Measurements from ENCODE around the gene DDX52. TPM values are rescaled to one million over a fixed set of nuclear protein-coding genes. Genes with fewer than 3 reads are reported as not detected.
"Not testable (repeated sequence)": the region's sequence is repeated elsewhere in the genome, so short reads cannot be mapped to it uniquely, and the experiment has no call there.

DDX52 gene
- total RNA-seq, 1 donor from 2014 or later, result 55.1 TPM

DNA sequence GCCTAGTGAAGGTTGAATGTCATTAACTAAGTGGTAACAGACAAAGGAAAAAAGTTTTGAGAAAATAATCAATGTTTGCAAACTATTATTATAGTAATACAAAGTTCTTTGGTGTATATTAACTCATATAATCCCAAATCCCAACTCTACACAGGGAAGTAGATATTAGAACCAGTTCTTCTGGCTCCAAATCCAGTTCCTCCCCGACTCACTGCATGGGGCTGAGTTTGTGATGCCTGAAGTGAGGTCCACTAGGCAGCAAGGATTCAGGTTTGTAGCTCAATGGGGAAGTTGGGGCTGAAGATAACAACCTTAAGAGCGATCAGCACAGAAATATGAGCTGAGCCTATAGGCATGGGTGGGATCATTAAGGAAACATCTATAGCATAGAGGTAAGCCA lies 28.4 kb downstream of the DDX52 start:
- Histone ChIP-seq H3K4me2 (ENCODE audit: low read length) (no peak overlapping the region), H4K20me1 (ENCODE audit: insufficient read depth, low read length) (no peaks in the 10 kb centered on the region), H3K79me2 (ENCODE audit: insufficient read depth, low read length) (no peaks in the 10 kb centered on the region), H3K27ac (ENCODE audit: low read depth, low read length) (peak overlapping the region; percentile 86), H3K9me3 (ENCODE audit: insufficient read depth, low read depth, low read length) (no peaks in the 10 kb centered on the region), H2AFZ (ENCODE audit: low read depth, low read length) (no peak overlapping the region), H3K4me1 (ENCODE audit: insufficient read depth, low read length) (peaks cover 7% of the 10 kb centered on the region), H3K9ac (ENCODE audit: low read length) (peak overlapping the region; percentile 45), H3K36me3 (ENCODE audit: insufficient read depth, low read length) (peaks cover 36% of the 10 kb centered on the region), H3K27me3 (ENCODE audit: insufficient read depth, low read length) (no peaks in the 10 kb centered on the region), H3K4me3 (ENCODE audit: insufficient read depth, low read depth, low read length) (no peak overlapping the region)
- peaks cover 2% of the 10 kb centered on the region for H3K4me1 Mint-ChIP-seq (ENCODE audit: low read depth, unreplicated experiment)
- no peak overlapping the region for H3K27ac Mint-ChIP-seq (ENCODE audit: unreplicated experiment)
- no peaks in the 10 kb centered on the region for H3K27me3 Mint-ChIP-seq (ENCODE audit: low read depth, unreplicated experiment)
- no peaks in the 10 kb centered on the region for H3K9me3 Mint-ChIP-seq (ENCODE audit: unreplicated experiment)
- no peak overlapping the region for H3K4me3 Mint-ChIP-seq (ENCODE audit: unreplicated experiment)
- H3K36me3 Mint-ChIP-seq (ENCODE audit: low read depth, unreplicated experiment), result peaks cover 6% of the 10 kb centered on the region
- DNase-seq (ENCODE audit: low read depth), result no peak
- no peak for TF ChIP-seq EZH2 (IDR thresholded peaks at IDR 0.05; ENCODE audit: insufficient read depth, low read length)
- TF ChIP-seq, protein P1, sequence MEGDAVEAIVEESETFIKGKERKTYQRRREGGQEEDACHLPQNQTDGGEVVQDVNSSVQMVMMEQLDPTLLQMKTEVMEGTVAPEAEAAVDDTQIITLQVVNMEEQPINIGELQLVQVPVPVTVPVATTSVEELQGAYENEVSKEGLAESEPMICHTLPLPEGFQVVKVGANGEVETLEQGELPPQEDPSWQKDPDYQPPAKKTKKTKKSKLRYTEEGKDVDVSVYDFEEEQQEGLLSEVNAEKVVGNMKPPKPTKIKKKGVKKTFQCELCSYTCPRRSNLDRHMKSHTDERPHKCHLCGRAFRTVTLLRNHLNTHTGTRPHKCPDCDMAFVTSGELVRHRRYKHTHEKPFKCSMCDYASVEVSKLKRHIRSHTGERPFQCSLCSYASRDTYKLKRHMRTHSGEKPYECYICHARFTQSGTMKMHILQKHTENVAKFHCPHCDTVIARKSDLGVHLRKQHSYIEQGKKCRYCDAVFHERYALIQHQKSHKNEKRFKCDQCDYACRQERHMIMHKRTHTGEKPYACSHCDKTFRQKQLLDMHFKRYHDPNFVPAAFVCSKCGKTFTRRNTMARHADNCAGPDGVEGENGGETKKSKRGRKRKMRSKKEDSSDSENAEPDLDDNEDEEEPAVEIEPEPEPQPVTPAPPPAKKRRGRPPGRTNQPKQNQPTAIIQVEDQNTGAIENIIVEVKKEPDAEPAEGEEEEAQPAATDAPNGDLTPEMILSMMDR (IDR thresholded peaks at IDR 0.05; ENCODE audit: insufficient read depth, low read depth, low read length), result no peak
- FAIRE-seq, result no peak

GRCh38 chr17:37614391-37614790 lies 28.9 kb downstream of the DDX52 start:
- H3K36me3 ChIP-seq (ENCODE audit: insufficient read depth, low read length), result peaks cover 32% of the 10 kb centered on the region
- no peaks in the 10 kb centered on the region for H3K27me3 ChIP-seq (ENCODE audit: insufficient read depth, low read length)
- H3K9ac ChIP-seq (ENCODE audit: low read length), result peak overlapping the region; percentile 45
- H3K9me3 ChIP-seq (ENCODE audit: insufficient read depth, low read depth, low read length), result no peaks in the 10 kb centered on the region
- H3K27ac Mint-ChIP-seq (ENCODE audit: unreplicated experiment), result no peak overlapping the region
- peaks cover 10% of the 10 kb centered on the region for H3K4me1 ChIP-seq (ENCODE audit: insufficient read depth, low read length)
- H3K4me2 ChIP-seq (ENCODE audit: low read length), result no peak overlapping the region
- H3K36me3 Mint-ChIP-seq (ENCODE audit: low read depth, unreplicated experiment), result peaks cover 6% of the 10 kb centered on the region
- no peak for TF ChIP-seq EZH2 (IDR thresholded peaks at IDR 0.05; ENCODE audit: insufficient read depth, low read length)
- TF ChIP-seq, protein P1 (IDR thresholded peaks at IDR 0.05; ENCODE audit: insufficient read depth, low read depth, low read length), result no peak
- H4K20me1 ChIP-seq (ENCODE audit: insufficient read depth, low read length), result no peaks in the 10 kb centered on the region
- DNase-seq (ENCODE audit: low read depth) (peak; percentile 73), FAIRE-seq (no peak)
- H3K4me3 Mint-ChIP-seq (ENCODE audit: unreplicated experiment), result no peak overlapping the region
- H3K4me1 Mint-ChIP-seq (ENCODE audit: low read depth, unreplicated experiment), result peaks cover 2% of the 10 kb centered on the region
- H3K27ac ChIP-seq (ENCODE audit: low read depth, low read length), result peak overlapping the region; percentile 86
- H3K79me2 ChIP-seq (ENCODE audit: insufficient read depth, low read length), result no peaks in the 10 kb centered on the region
- H3K9me3 Mint-ChIP-seq (ENCODE audit: unreplicated experiment), result no peaks in the 10 kb centered on the region
- no peak overlapping the region for H2AFZ ChIP-seq (ENCODE audit: low read depth, low read length)
- no peaks in the 10 kb centered on the region for H3K27me3 Mint-ChIP-seq (ENCODE audit: low read depth, unreplicated experiment)
- H3K4me3 ChIP-seq (ENCODE audit: insufficient read depth, low read depth, low read length), result no peak overlapping the region

DNA sequence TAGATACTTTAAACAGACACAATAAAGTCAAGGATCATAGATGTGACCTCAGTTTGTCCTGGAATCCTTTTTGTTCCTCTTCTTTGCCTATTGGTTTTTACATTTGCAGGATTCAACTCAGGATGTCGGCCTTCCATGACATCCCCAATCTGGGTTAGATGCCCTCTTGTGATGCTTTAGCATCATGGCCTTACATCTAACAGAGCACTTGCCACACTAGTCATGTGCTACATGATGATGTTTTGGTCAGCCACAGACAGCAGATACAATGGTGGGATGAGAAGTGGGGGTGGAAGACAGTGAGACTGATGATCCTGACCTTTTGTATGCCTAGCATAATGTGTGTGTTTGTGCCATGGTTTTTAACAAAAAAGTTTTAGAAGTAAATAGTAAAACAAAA lies 32.3 kb downstream of the DDX52 start:
- Mint-ChIP-seq H3K9me3 (ENCODE audit: unreplicated experiment) (no peaks in the 10 kb centered on the region), H3K36me3 (ENCODE audit: low read depth, unreplicated experiment) (peaks cover 6% of the 10 kb centered on the region), H3K27ac (ENCODE audit: unreplicated experiment) (peak overlapping the region; percentile 13), H3K4me3 (ENCODE audit: unreplicated experiment) (no peak overlapping the region), H3K27me3 (ENCODE audit: low read depth, unreplicated experiment) (no peaks in the 10 kb centered on the region), H3K4me1 (ENCODE audit: low read depth, unreplicated experiment) (peaks cover 5% of the 10 kb centered on the region)
- no peak overlapping the region for H3K27ac ChIP-seq (ENCODE audit: low read depth, low read length)
- TF ChIP-seq EZH2 (IDR thresholded peaks at IDR 0.05; ENCODE audit: insufficient read depth, low read length), result no peak
- TF ChIP-seq, protein P1 (IDR thresholded peaks at IDR 0.05; ENCODE audit: insufficient read depth, low read depth, low read length), result no peak
- no peak overlapping the region for H3K4me2 ChIP-seq (ENCODE audit: low read length)
- no peak for FAIRE-seq
- peaks cover 15% of the 10 kb centered on the region for H3K4me1 ChIP-seq (ENCODE audit: insufficient read depth, low read length)
- peaks cover 1% of the 10 kb centered on the region for H4K20me1 ChIP-seq (ENCODE audit: insufficient read depth, low read length)
- H3K27me3 ChIP-seq (ENCODE audit: insufficient read depth, low read length), result no peaks in the 10 kb centered on the region
- peaks cover 25% of the 10 kb centered on the region for H3K79me2 ChIP-seq (ENCODE audit: insufficient read depth, low read length)
- no peak for DNase-seq (ENCODE audit: low read depth)
- H3K9ac ChIP-seq (ENCODE audit: low read length), result no peak overlapping the region
- no peak overlapping the region for H2AFZ ChIP-seq (ENCODE audit: low read depth, low read length)
- H3K9me3 ChIP-seq (ENCODE audit: insufficient read depth, low read depth, low read length), result no peaks in the 10 kb centered on the region
- H3K4me3 ChIP-seq (ENCODE audit: insufficient read depth, low read depth, low read length), result no peak overlapping the region
- peaks cover 20% of the 10 kb centered on the region for H3K36me3 ChIP-seq (ENCODE audit: insufficient read depth, low read length)

- Histone ChIP-seq H3K9ac (ENCODE audit: low read length) (peak overlapping the region; percentile 97), H2AFZ (ENCODE audit: low read depth, low read length) (peak overlapping the region; percentile 39)
- not testable (repeated sequence) for H3K27me3 Mint-ChIP-seq (ENCODE audit: low read depth, unreplicated experiment)
Measured at GRCh38 chr17:37610041-37610420, 33.2 kb downstream of the DDX52 start.

More at GRCh38 chr17:37610041-37610420, 33.2 kb downstream of the DDX52 start:
- H3K9me3 ChIP-seq (ENCODE audit: insufficient read depth, low read depth, low read length); H3K9me3 Mint-ChIP-seq (ENCODE audit: unreplicated experiment); DNase-seq (ENCODE audit: low read depth); H3K27me3 ChIP-seq (ENCODE audit: insufficient read depth, low read length); H3K4me1 Mint-ChIP-seq (ENCODE audit: low read depth, unreplicated experiment); FAIRE-seq; H4K20me1 ChIP-seq (ENCODE audit: insufficient read depth, low read length); H3K36me3 Mint-ChIP-seq (ENCODE audit: low read depth, unreplicated experiment): not testable (repeated sequence)
- Mint-ChIP-seq H3K27ac (ENCODE audit: unreplicated experiment) (peak overlapping the region; percentile 92), H3K4me3 (ENCODE audit: unreplicated experiment) (peak overlapping the region; percentile 82)
- Histone ChIP-seq H3K27ac (ENCODE audit: low read depth, low read length) (peak overlapping the region; percentile 89), H3K4me3 (ENCODE audit: insufficient read depth, low read depth, low read length) (peak overlapping the region; percentile 89), H3K4me1 (ENCODE audit: insufficient read depth, low read length) (peaks cover 14% of the 10 kb centered on the region), H3K36me3 (ENCODE audit: insufficient read depth, low read length) (peaks cover 22% of the 10 kb centered on the region), H3K4me2 (ENCODE audit: low read length) (peak overlapping the region; percentile 82), H3K79me2 (ENCODE audit: insufficient read depth, low read length) (peaks cover 35% of the 10 kb centered on the region)
